ENCODE data around the gene PARP15.
"Not testable (repeated sequence)": the region's sequence is repeated elsewhere in the genome, so short reads cannot be mapped to it uniquely, and the experiment has no call there.

Gene PARP15

GRCh38 chr3:122642935-122643334, 65.5 kb downstream of the PARP15 start:
- H3K27ac ChIP-seq (ENCODE audit: insufficient read depth in 1 of 2, low read depth in 1 of 2, low read length in 2 of 2, poor library complexity in 1 of 2, severe bottlenecking in 2 of 2), result no peak overlapping the region
- POLR2A ChIA-PET, result no interaction called here
- H3K27me3 ChIP-seq (replicated peaks in 2 of 5; ENCODE audit: control insufficient read depth in 4 of 5, insufficient read depth in 5 of 5, low read length in 4 of 5), result no peaks in the 10 kb centered on the region
- 92% methylated on average over 2 of the region's 2 CpGs for WGBS (ENCODE audit: insufficient coverage)
- H3K9me3 ChIP-seq (ENCODE audit: control extremely low read depth in 1 of 5, control insufficient read depth in 4 of 5, insufficient read depth in 2 of 5, low read depth in 1 of 5, low read length in 4 of 5), result no peaks in the 10 kb centered on the region
- DNase-seq, result peak in 1 of 3 donors; percentile 6
- peaks cover 0 to 12% (median 3%) of the 10 kb centered on the region in 4 experiments for H3K4me1 ChIP-seq (ENCODE audit: control extremely low read depth in 1 of 4, control insufficient read depth in 4 of 4, insufficient read depth in 4 of 4, low read length in 3 of 4)
- CTCF ChIA-PET, result interaction anchor here (0.6 kb wide), 1 partner anchor 126 kb away, joined by 3 read pairs; no protein-coding TSS in a partner anchor
- H3K4me3 ChIP-seq (ENCODE audit: control insufficient read depth in 1 of 7, extremely low read depth in 1 of 7, insufficient read depth in 4 of 7, low read depth in 2 of 7, low read length in 6 of 7), result no peak overlapping the region
- no peaks in the 10 kb centered on the region for H3K36me3 ChIP-seq (ENCODE audit: control insufficient read depth in 4 of 4, insufficient read depth in 4 of 4, low read length in 3 of 4)

- Histone ChIP-seq H3K4me3 (ENCODE audit: control insufficient read depth in 1 of 7, extremely low read depth in 1 of 7, insufficient read depth in 4 of 7, low read depth in 2 of 7, low read length in 6 of 7) (peak overlapping the region in 1 of 7 experiments; percentile 71), H3K4me1 (ENCODE audit: control extremely low read depth in 1 of 4, control insufficient read depth in 4 of 4, insufficient read depth in 4 of 4, low read length in 3 of 4) (peaks cover 0 to 12% (median 3%) of the 10 kb centered on the region in 4 experiments), H3K27ac (ENCODE audit: insufficient read depth in 1 of 2, low read depth in 1 of 2, low read length in 2 of 2, poor library complexity in 1 of 2, severe bottlenecking in 2 of 2) (peak overlapping the region in 1 of 2 experiments; percentile 40), H3K36me3 (ENCODE audit: control insufficient read depth in 4 of 4, insufficient read depth in 4 of 4, low read length in 3 of 4) (no peaks in the 10 kb centered on the region), H3K27me3 (replicated peaks in 2 of 5; ENCODE audit: control insufficient read depth in 4 of 5, insufficient read depth in 5 of 5, low read length in 4 of 5) (no peaks in the 10 kb centered on the region), H3K9me3 (ENCODE audit: control extremely low read depth in 1 of 5, control insufficient read depth in 4 of 5, insufficient read depth in 2 of 5, low read depth in 1 of 5, low read length in 4 of 5) (no peaks in the 10 kb centered on the region)
- ChIA-PET CTCF (interaction anchor here (1.1 kb wide), 1 partner anchor 33 kb away, joined by 3 read pairs; no protein-coding TSS in a partner anchor), POLR2A (no interaction called here)
- no peak for DNase-seq
- 93% methylated on average over 2 of the region's 5 CpGs for WGBS (ENCODE audit: insufficient coverage)
Observed at GRCh38 chr3:122646146-122646988, 68.9 kb downstream of the PARP15 start.

GRCh38 chr3:122651233-122651907, 73.9 kb downstream of the PARP15 start:
- H3K4me1 ChIP-seq (ENCODE audit: control extremely low read depth in 1 of 4, control insufficient read depth in 4 of 4, insufficient read depth in 4 of 4, low read length in 3 of 4); H3K4me3 ChIP-seq (ENCODE audit: control insufficient read depth in 1 of 7, extremely low read depth in 1 of 7, insufficient read depth in 4 of 7, low read depth in 2 of 7, low read length in 6 of 7); H3K27me3 ChIP-seq (replicated peaks in 2 of 5; ENCODE audit: control insufficient read depth in 4 of 5, insufficient read depth in 5 of 5, low read length in 4 of 5); POLR2A ChIA-PET; H3K36me3 ChIP-seq (ENCODE audit: control insufficient read depth in 4 of 4, insufficient read depth in 4 of 4, low read length in 3 of 4); H3K9me3 ChIP-seq (ENCODE audit: control extremely low read depth in 1 of 5, control insufficient read depth in 4 of 5, insufficient read depth in 2 of 5, low read depth in 1 of 5, low read length in 4 of 5); CTCF ChIA-PET; DNase-seq; H3K27ac ChIP-seq (ENCODE audit: insufficient read depth in 1 of 2, low read depth in 1 of 2, low read length in 2 of 2, poor library complexity in 1 of 2, severe bottlenecking in 2 of 2): not testable (repeated sequence)
- WGBS (ENCODE audit: insufficient coverage), result 94% methylated on average over 11 of the region's 11 CpGs

DNA sequence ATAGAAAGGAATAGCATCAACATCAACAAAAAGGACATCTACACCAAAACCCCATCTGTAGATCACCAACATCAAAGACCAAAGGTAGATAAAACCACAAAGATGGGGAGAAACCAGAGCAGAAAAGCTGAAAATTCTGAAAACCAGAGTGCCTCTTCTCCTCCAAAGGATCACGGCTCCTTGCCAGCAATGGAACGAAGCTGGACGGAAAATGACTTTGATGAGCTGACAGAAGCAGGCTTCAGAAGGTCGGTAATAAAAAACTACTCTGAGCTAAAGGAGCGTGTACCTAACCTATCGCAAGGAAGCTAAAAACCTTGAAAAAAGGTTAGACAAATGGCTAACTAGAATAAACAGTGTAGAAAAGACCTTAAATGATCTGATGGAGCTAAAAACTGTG, 74.5 kb downstream of the PARP15 start:
- DNase-seq; H3K36me3 ChIP-seq (ENCODE audit: control insufficient read depth in 4 of 4, insufficient read depth in 4 of 4, low read length in 3 of 4); H3K27ac ChIP-seq (ENCODE audit: insufficient read depth in 1 of 2, low read depth in 1 of 2, low read length in 2 of 2, poor library complexity in 1 of 2, severe bottlenecking in 2 of 2); CTCF ChIA-PET; H3K4me1 ChIP-seq (ENCODE audit: control extremely low read depth in 1 of 4, control insufficient read depth in 4 of 4, insufficient read depth in 4 of 4, low read length in 3 of 4); H3K9me3 ChIP-seq (ENCODE audit: control extremely low read depth in 1 of 5, control insufficient read depth in 4 of 5, insufficient read depth in 2 of 5, low read depth in 1 of 5, low read length in 4 of 5); H3K27me3 ChIP-seq (replicated peaks in 2 of 5; ENCODE audit: control insufficient read depth in 4 of 5, insufficient read depth in 5 of 5, low read length in 4 of 5); POLR2A ChIA-PET; H3K4me3 ChIP-seq (ENCODE audit: control insufficient read depth in 1 of 7, extremely low read depth in 1 of 7, insufficient read depth in 4 of 7, low read depth in 2 of 7, low read length in 6 of 7): not testable (repeated sequence)
- WGBS (ENCODE audit: insufficient coverage), result 100% methylated on average over 6 of the region's 6 CpGs

DNA sequence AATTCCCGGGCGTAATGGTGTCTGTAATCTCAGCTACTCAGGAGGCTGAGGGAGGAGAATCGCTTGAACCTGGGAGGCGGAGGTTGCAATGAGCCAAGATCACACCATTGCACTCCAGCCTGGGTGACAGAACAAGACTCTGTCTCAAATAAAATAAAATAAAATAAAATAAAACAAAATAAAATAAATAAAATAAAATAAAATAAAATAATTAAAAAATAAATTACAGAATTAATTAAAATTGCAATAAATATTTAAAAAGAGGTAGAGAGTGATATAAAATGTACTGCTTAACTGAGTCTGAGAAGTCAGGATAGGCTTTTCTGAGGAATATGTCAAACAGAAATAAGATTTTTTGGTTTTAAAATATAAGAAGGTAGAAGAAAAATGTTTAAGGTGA, 80.9 kb downstream of the PARP15 start:
- 100% methylated on average over 3 of the region's 4 CpGs for WGBS (ENCODE audit: insufficient coverage)
- H3K4me3 ChIP-seq (ENCODE audit: control insufficient read depth in 1 of 7, extremely low read depth in 1 of 7, insufficient read depth in 4 of 7, low read depth in 2 of 7, low read length in 6 of 7); POLR2A ChIA-PET; H3K36me3 ChIP-seq (ENCODE audit: control insufficient read depth in 4 of 4, insufficient read depth in 4 of 4, low read length in 3 of 4); H3K27ac ChIP-seq (ENCODE audit: insufficient read depth in 1 of 2, low read depth in 1 of 2, low read length in 2 of 2, poor library complexity in 1 of 2, severe bottlenecking in 2 of 2); H3K4me1 ChIP-seq (ENCODE audit: control extremely low read depth in 1 of 4, control insufficient read depth in 4 of 4, insufficient read depth in 4 of 4, low read length in 3 of 4); H3K27me3 ChIP-seq (replicated peaks in 2 of 5; ENCODE audit: control insufficient read depth in 4 of 5, insufficient read depth in 5 of 5, low read length in 4 of 5); DNase-seq: not testable (repeated sequence)
- peaks cover 0 to 11% (median 9%) of the 10 kb centered on the region in 5 experiments for H3K9me3 ChIP-seq (ENCODE audit: control extremely low read depth in 1 of 5, control insufficient read depth in 4 of 5, insufficient read depth in 2 of 5, low read depth in 1 of 5, low read length in 4 of 5)
- CTCF ChIA-PET, result interaction anchor here (0.7 kb wide), 1 partner anchor 59 kb away, joined by 3 read pairs; no protein-coding TSS in a partner anchor

DNA sequence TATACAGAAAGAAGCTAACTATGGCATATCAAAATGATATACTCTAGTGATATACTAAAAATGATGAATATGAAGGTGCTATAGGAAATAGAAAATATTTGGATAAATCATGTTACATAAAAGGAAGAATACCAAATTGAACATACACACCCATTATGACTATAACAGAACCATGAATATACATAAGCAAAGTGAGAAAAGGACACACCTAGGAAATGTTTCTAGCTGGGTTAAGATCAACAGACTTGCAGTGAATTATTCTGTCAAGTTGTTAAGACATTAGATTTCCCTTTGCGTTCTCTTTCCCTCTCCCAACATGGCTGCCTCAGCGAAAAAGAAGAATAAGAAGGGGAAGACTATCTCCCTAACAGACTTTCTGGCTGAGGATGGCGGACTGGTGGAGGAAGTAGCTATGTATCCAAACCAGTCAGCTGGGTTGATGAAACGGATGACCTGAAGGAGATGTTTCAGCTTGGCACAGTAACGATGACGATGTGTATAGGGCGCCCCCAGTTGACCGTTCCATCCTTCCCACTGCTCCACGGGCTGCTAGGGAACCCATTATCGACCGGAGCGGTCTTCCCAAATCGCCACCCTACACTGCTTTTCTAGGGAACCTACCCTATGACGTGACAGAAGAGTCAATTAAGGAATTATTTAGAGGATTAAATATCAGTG, 83.0 kb downstream of the PARP15 start:
- CTCF ChIA-PET, result interaction anchor here (1.2 kb wide), 1 partner anchor 18 kb away, joined by 4 read pairs; no protein-coding TSS in a partner anchor
- H3K36me3 ChIP-seq (ENCODE audit: control insufficient read depth in 4 of 4, insufficient read depth in 4 of 4, low read length in 3 of 4), result no peaks in the 10 kb centered on the region
- POLR2A ChIA-PET, result no interaction called here
- no peaks in the 10 kb centered on the region for H3K27me3 ChIP-seq (replicated peaks in 2 of 5; ENCODE audit: control insufficient read depth in 4 of 5, insufficient read depth in 5 of 5, low read length in 4 of 5)
- H3K27ac ChIP-seq (ENCODE audit: insufficient read depth in 1 of 2, low read depth in 1 of 2, low read length in 2 of 2, poor library complexity in 1 of 2, severe bottlenecking in 2 of 2), result no peak overlapping the region
- no peak overlapping the region for H3K4me3 ChIP-seq (ENCODE audit: control insufficient read depth in 1 of 7, extremely low read depth in 1 of 7, insufficient read depth in 4 of 7, low read depth in 2 of 7, low read length in 6 of 7)
- no peak for DNase-seq
- H3K9me3 ChIP-seq (ENCODE audit: control extremely low read depth in 1 of 5, control insufficient read depth in 4 of 5, insufficient read depth in 2 of 5, low read depth in 1 of 5, low read length in 4 of 5), result peaks cover 0 to 11% (median 9%) of the 10 kb centered on the region in 5 experiments
- H3K4me1 ChIP-seq (ENCODE audit: control extremely low read depth in 1 of 4, control insufficient read depth in 4 of 4, insufficient read depth in 4 of 4, low read length in 3 of 4), result no peaks in the 10 kb centered on the region
- WGBS (ENCODE audit: insufficient coverage), result 84% methylated on average over 2 of the region's 14 CpGs
